HepG2 (cell line): ENCODE results near the gene RHOBTB1. TPM values are rescaled to one million over a fixed set of nuclear protein-coding genes. Genes with fewer than 3 reads are reported as not detected.
A peak's percentile ranks its signal among the peaks of the same experiment; 100 is the strongest.

Experiments used
- BORCS8-MEF2B ChIP-seq: sonication (generic); formaldehyde crosslinking; IDR thresholded peaks from 2 replicates; pipeline ENCODE4 v1.8.0; 2022; ENCODE audit warnings: mild to moderate bottlenecking, missing genetic modification reagents
- CCAR2 ChIP-seq: fragments of 200-400 bp; formaldehyde crosslinking; optimal IDR thresholded peaks from 2 replicates; pipeline ENCODE3; 2018; ENCODE audit warnings: low read depth, mild to moderate bottlenecking, low read length, moderate library complexity
- CCDC6 ChIP-seq: sonication (generic); formaldehyde crosslinking; IDR thresholded peaks from 2 replicates; pipeline ENCODE4 v1.8.1; 2022; ENCODE audit warnings: mild to moderate bottlenecking, missing genetic modification reagents, moderate library complexity
- JUND ChIP-seq: sonication (generic); formaldehyde crosslinking; IDR thresholded peaks from 2 replicates; pipeline ENCODE4 v1.8.0; 2022; ENCODE audit warnings: mild to moderate bottlenecking, missing genetic modification reagents
- KLF15 ChIP-seq: sonication (generic); formaldehyde crosslinking; IDR thresholded peaks from 2 replicates; pipeline ENCODE4 v1.8.1; 2023; ENCODE audit warnings: borderline replicate concordance, mild to moderate bottlenecking, inconsistent platforms, missing genetic modification reagents, mixed read lengths
- PLRG1 ChIP-seq: fragments of 450-650 bp; conservative IDR thresholded peaks from 2 replicates; pipeline ENCODE4 v1.6.1; 2016
- RARA ChIP-seq: IDR thresholded peaks from 2 replicates; pipeline ENCODE4 v1.6.1; 2016; ENCODE audit warnings: missing genetic modification reagents, missing compliant biosample characterization
- SRY ChIP-seq: sonication (generic); formaldehyde crosslinking; IDR thresholded peaks from 2 replicates; pipeline ENCODE4 v1.8.0; 2022; ENCODE audit warnings: mild to moderate bottlenecking, missing genetic modification reagents
- TERF1 ChIP-seq: sonication (generic); formaldehyde crosslinking; IDR thresholded peaks from 2 replicates; pipeline ENCODE4 v1.8.0; 2022; ENCODE audit warnings: mild to moderate bottlenecking, missing genetic modification reagents, moderate library complexity
- TFDP2 ChIP-seq: sonication (generic); formaldehyde crosslinking; IDR thresholded peaks from 2 replicates; pipeline ENCODE4 v1.4.0; 2020; ENCODE audit warnings: missing genetic modification reagents
- THAP7 ChIP-seq: sonication (generic); formaldehyde crosslinking; IDR thresholded peaks from 2 replicates; pipeline ENCODE4 v1.8.1; 2023; ENCODE audit warnings: mild to moderate bottlenecking, missing genetic modification reagents
- ZFP36 ChIP-seq: fragments of 150-350 bp; IDR thresholded peaks from 2 replicates; pipeline ENCODE4 v1.6.1; 2018; ENCODE audit warnings: borderline replicate concordance, low read length, low read depth; ENCODE audit not compliant: partially characterized antibody
- ZMYM4 ChIP-seq: sonication (generic); formaldehyde crosslinking; IDR thresholded peaks from 2 replicates; pipeline ENCODE4 v1.8.1; 2023; ENCODE audit warnings: mild to moderate bottlenecking, missing genetic modification reagents
- ZNF251 ChIP-seq: sonication (generic); formaldehyde crosslinking; IDR thresholded peaks from 2 replicates; pipeline ENCODE4 v1.9.0; 2021; ENCODE audit warnings: mild to moderate bottlenecking, missing genetic modification reagents
- ZNF329 ChIP-seq: sonication (generic); formaldehyde crosslinking; IDR thresholded peaks from 2 replicates; pipeline ENCODE4 v1.9.0; 2021; ENCODE audit warnings: low read depth, mild to moderate bottlenecking, missing genetic modification reagents
- ZNF496 ChIP-seq: sonication (generic); formaldehyde crosslinking; IDR thresholded peaks from 2 replicates; pipeline ENCODE4 v1.8.1; 2023; ENCODE audit warnings: mild to moderate bottlenecking, moderate library complexity, missing genetic modification reagents; ENCODE audit not compliant: insufficient replicate concordance
- ZNF513 ChIP-seq: sonication (generic); formaldehyde crosslinking; conservative IDR thresholded peaks from 2 replicates; pipeline ENCODE4 v1.5.0; 2020; ENCODE audit warnings: missing genetic modification reagents
- ZNF766 ChIP-seq: sonication (generic); formaldehyde crosslinking; IDR thresholded peaks from 2 replicates; pipeline ENCODE4 v1.5.0; 2020; ENCODE audit warnings: missing genetic modification reagents, borderline replicate concordance
- polyA plus RNA-seq, 8 experiments: library from polyadenylated mRNA; depleted of rRNA in 3 of 8; stranded (reverse) in 7 of 8; unstranded in 1 of 8; fragments of >200 nt; fragmentation: Illumina TruSeq in 4 of 8; extraction: Trizol in 4 of 8; gene quantifications; 2 replicates each; pipeline versions ENCODE4 v1.2.1 to v1.2.3, GENCODE V29; 2011 to 2016; ENCODE audit warnings: low read depth in 4 of 8, missing spikeins in 1 of 8, mixed read lengths in 1 of 8; ENCODE audit not compliant: insufficient read depth in 1 of 8
- total RNA-seq, 5 experiments: library from RNA; depleted of rRNA; stranded (reverse); fragments of >200 nt; fragmentation: Illumina TruSeq; extraction: Trizol; gene quantifications; 2 replicates each; pipeline ENCODE4 v1.2.3, GENCODE V29; 2016; ENCODE audit warnings: low read depth in 1 of 5
- TF ChIP-seq, protein P1 (sequence below), 2 experiments: fragments of 450-650 bp in 1 of 2; sonication (generic) in 1 of 2; formaldehyde crosslinking; IDR thresholded peaks; 2 replicates each; pipeline versions ENCODE4 v1.5.0 to v1.8.0; 2020 to 2022; ENCODE audit warnings: mild to moderate bottlenecking in 1 of 2, missing genetic modification reagents in 1 of 2
- TF ChIP-seq, protein P2 (sequence below): sonication (generic); formaldehyde crosslinking; IDR thresholded peaks from 2 replicates; pipeline ENCODE4 v1.4.0; 2020; ENCODE audit warnings: missing genetic modification reagents, borderline replicate concordance
- TF ChIP-seq, protein P3 (sequence below): sonication (generic); formaldehyde crosslinking; IDR thresholded peaks from 2 replicates; pipeline ENCODE4 v1.5.0; 2020; ENCODE audit warnings: missing genetic modification reagents

Gene RHOBTB1
- total and polyA plus RNA-seq, 2 of the 13 experiments (the other 11 are each of a cell fraction or from before 2014, with no cell fraction given): 18.8 to 59.5 TPM

DNA sequence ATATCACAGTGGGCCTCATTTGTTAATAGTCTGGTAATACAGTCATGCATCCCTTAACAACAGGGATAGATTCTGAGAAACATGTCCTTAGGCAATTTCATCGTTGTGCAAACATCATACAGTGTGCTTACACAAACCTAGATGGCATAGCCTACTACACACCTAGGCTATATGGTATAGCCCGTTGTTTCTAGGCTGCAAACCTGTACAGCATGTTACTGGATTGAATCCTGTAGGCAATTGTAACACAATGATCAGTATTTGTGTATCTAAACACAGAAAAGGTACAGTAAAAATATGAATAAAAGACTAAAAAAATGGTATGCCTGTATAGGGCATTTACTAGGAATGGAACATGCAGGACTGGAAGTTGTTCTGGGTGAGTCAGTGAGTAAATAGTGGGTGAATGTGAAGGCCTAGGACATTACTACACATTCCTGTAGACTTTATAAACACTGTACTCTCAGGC lies 12.0 kb upstream of the RHOBTB1 start (continued):
- TF ChIP-seq, protein P1, sequence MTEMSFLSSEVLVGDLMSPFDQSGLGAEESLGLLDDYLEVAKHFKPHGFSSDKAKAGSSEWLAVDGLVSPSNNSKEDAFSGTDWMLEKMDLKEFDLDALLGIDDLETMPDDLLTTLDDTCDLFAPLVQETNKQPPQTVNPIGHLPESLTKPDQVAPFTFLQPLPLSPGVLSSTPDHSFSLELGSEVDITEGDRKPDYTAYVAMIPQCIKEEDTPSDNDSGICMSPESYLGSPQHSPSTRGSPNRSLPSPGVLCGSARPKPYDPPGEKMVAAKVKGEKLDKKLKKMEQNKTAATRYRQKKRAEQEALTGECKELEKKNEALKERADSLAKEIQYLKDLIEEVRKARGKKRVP (CRISPR knock-in tag; IDR thresholded peaks at IDR 0.05): 0 out of 4 replicates have a peak, but pooled peaks of 1 of the 2 experiments have one; percentile 14
- TF ChIP-seq ZNF766 (CRISPR knock-in tag) (no peak), SRY (CRISPR knock-in tag) (no peak), PLRG1 (no peak), JUND (CRISPR knock-in tag) (peak; percentile 74), TERF1 (CRISPR knock-in tag) (no peak), ZMYM4 (CRISPR knock-in tag) (no peak), RARA (CRISPR knock-in tag) (0 out of 2 replicates have a peak, but pooled peaks have one; percentile 15), TFDP2 (CRISPR knock-in tag) (no peak), THAP7 (CRISPR knock-in tag) (no peak), CCAR2 (no peak), ZNF329 (CRISPR knock-in tag) (no peak), CCDC6 (CRISPR knock-in tag) (no peak), ZNF251 (no peak), BORCS8-MEF2B (CRISPR knock-in tag) (no peak), ZNF496 (CRISPR knock-in tag) (no peak), ZNF513 (CRISPR knock-in tag) (no peak), KLF15 (CRISPR knock-in tag) (no peak), ZFP36 (no peak)
- TF ChIP-seq, protein P2, sequence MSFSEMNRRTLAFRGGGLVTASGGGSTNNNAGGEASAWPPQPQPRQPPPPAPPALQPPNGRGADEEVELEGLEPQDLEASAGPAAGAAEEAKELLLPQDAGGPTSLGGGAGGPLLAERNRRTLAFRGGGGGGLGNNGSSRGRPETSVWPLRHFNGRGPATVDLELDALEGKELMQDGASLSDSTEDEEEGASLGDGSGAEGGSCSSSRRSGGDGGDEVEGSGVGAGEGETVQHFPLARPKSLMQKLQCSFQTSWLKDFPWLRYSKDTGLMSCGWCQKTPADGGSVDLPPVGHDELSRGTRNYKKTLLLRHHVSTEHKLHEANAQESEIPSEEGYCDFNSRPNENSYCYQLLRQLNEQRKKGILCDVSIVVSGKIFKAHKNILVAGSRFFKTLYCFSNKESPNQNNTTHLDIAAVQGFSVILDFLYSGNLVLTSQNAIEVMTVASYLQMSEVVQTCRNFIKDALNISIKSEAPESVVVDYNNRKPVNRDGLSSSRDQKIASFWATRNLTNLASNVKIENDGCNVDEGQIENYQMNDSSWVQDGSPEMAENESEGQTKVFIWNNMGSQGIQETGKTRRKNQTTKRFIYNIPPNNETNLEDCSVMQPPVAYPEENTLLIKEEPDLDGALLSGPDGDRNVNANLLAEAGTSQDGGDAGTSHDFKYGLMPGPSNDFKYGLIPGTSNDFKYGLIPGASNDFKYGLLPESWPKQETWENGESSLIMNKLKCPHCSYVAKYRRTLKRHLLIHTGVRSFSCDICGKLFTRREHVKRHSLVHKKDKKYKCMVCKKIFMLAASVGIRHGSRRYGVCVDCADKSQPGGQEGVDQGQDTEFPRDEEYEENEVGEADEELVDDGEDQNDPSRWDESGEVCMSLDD (CRISPR knock-in tag): no peak
- TF ChIP-seq, protein P3, sequence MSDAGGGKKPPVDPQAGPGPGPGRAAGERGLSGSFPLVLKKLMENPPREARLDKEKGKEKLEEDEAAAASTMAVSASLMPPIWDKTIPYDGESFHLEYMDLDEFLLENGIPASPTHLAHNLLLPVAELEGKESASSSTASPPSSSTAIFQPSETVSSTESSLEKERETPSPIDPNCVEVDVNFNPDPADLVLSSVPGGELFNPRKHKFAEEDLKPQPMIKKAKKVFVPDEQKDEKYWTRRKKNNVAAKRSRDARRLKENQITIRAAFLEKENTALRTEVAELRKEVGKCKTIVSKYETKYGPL: no peak
